HG03066 (cell line): Measurements from ENCODE around the gene TMED1.
"Not testable (repeated sequence)": the region's sequence is repeated elsewhere in the genome, so short reads cannot be mapped to it uniquely, and the experiment has no call there.

Experiments
- ATAC-seq: cut with Tn5 transposase; IDR thresholded peaks from one replicate; pipeline ENCODE4 v1.9.1; 2021; ENCODE audit warnings: low read depth; ENCODE audit not compliant: unreplicated experiment

Gene TMED1, protein sequence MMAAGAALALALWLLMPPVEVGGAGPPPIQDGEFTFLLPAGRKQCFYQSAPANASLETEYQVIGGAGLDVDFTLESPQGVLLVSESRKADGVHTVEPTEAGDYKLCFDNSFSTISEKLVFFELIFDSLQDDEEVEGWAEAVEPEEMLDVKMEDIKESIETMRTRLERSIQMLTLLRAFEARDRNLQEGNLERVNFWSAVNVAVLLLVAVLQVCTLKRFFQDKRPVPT

DNA sequence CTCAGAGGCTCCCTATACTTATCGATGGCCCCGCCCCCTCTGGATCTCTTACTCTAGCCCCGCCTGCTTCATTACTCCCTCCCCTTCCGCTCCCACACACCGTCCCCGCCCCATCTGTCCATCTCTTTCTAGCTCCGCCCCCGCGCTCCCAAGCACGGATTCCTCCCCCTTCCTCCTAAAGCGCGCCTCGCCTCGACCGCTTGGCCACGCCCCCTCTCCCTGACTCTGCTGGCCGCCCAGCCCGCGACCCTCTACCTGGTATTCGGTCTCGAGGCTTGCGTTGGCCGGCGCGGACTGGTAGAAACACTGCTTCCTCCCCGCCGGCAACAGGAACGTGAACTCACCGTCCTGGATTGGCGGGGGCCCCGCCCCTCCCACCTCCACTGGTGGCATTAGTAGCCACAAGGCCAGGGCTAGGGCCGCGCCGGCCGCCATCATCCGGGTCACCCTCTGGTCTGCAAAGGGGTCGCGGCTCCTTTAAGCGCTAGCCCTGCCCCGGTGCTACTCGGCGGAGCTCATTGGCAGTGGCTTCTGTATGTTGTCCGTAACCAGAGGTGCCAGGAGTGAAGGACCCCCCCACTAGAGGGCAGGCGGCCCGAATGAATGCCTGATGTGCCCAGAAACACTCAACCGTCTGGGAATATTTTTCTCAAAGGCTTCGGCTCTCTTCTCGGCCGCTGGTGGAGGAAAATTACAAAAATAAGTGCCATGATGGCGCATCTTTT, at the start of gene TMED1:
TMED1 (minus strand) TSS at position 459 of the 725 bp plus-strand sequence; CDS start at position 438, 21 bp downstream.
- ATAC-seq = peak; percentile 66

DNA sequence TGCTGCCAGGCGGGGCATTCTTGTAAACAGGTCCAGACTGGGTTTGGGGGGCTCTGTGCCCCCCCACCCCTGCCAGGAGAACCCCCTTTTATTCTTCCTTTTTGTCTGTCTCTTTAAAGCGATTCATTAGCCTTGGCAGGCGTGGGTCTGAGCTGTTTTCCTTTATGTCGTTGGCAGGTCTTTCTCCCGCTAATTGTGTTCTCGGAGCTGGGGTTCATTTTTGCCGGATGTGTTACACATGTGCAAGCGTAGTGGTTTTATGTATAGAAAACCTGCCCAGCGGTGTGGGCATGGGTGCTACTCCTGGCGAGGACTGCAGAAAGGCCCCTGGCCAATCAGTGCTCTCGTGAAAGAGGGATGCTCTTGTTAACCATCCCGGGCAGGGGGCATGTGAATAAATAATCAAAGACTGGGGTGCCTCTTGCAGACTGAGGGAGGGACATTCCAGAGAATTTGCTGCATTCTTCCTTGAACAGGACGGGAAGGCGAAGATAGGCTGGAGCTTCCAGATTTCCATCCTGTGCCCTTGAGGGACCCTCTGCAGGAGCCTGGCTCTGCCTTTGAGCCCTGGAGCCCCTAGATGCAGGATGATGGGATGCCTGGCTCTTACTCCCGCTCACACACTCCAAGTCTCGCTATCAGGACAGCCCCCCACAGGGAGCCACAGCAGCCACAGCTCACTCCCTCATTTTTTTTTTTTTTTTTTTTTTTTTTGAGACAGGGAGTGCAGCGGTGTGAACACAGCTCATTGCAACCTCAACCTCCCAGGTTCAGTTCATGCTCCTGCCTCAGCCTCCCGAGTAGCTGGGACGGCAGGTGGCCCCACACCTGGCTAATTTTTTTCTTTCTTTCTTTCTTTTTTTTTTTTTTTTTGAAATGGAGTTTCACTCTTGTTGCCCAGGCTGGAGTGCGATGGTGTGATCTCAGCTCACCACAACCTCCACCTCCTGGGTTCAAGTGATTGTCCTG, 49.5 kb upstream of the TMED1 start:
- no peak for ATAC-seq

DNA sequence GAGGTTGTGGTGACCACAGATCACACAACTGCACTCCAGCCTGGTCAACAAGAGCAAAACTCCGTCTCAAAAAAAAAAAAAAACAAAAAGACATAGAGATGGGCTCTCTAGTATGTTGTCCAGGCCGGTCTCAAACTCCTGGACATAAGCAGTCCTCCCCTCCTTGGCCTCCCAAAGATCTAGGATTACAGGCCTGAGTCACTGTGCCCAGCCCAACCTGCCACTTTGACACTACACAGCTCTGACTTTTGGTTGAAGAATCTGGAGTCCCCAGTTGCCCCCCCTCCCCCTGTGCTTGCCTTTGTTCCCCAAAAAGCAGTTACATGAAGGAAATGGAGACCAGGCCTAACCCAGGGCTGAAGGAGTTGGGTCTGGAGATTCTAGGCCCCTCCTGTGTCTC, 48.3 kb upstream of the TMED1 start:
- no peak for ATAC-seq

DNA sequence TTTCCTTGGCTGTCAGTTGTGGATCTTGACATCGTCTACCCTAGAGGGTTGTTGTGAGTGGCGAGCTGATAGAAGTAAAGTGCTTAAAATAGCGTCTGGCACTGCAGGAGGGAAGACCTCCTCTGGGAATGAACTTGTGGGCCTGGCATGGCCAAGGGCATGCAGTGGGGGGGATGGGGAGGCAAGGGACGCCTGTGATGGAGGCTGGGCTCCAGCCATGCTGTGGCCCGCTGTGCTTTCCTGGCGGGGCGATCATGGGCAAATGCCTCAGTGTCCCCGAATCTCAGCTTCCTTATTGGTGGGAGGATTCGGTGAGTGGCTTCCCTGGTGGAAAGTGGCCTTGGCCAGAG, 46.1 kb upstream of the TMED1 start:
- ATAC-seq = no peak

DNA sequence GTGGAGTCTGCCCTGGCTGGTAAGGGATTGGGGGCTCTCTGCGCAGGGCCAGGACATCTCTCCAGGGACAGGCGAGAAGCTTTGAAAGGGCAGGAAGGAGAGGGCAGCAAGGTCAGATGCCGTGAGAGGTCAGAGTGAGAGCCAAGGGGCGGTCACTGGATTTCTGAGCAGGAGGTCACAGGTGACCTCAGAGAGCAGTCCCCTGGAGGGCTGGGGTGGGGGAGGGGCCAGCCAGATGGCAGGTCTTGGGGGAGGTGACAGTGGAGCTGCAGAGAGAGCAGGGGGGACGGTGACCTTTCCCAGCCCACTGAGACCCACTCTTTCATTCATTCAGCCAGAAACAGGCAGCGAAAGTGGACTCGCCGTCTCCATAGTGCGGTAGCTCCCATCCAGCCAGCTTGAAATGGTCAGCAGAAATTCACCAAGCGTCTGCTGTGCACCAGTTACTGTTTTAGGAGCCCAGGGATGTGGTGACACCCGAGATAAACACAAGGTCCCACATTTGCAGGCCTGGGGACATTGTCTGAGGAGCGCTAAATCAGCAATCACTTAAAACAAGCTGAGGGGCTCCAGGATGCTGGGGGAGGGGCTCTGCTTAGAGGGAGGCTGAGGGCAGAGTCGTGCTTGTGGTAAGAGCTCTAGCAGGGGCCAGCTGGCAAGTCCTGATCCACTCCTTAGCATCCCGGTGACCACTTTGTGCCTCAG, 45.5 kb upstream of the TMED1 start:
- ATAC-seq = no peak

DNA sequence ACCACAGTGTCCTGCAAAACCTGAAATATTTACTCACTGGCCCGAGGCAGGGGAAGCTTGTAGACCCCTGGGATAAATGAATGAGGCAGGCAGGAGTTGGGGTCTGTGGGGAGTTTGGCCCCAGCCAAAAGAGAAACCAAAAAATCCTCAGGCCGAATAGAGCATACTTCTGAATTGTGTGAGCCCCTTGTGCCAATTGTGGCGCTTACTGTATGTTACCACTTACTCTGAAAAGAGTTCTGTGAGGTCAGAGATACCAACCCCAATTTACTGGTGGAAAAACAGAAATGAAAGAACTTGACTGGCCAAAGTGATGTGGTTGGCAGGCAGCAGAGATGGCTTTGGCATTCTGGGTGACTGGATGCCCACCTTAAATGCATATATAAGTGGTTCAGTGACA, 42.2 kb upstream of the TMED1 start:
- ATAC-seq = no peak

DNA sequence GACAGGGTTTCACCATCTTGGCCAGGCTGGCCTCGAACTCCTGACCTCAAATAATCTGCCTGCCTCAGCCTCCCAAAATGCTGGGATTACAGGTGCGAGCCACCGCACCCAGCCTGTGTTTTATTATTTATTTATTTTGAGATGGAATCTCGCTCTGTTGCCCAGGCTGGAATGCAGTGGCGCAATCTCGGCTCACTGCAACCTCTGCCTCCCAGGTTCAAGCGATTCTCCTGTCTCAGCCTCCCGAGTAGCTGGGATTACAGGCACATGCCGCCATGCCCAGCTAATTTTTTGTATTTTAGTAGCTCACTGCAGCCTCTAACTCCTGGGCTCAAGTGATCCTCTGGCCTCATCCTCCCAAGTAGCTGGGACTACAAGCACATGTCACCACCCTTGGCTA, 41.6 kb upstream of the TMED1 start:
- not testable (repeated sequence) for ATAC-seq

DNA sequence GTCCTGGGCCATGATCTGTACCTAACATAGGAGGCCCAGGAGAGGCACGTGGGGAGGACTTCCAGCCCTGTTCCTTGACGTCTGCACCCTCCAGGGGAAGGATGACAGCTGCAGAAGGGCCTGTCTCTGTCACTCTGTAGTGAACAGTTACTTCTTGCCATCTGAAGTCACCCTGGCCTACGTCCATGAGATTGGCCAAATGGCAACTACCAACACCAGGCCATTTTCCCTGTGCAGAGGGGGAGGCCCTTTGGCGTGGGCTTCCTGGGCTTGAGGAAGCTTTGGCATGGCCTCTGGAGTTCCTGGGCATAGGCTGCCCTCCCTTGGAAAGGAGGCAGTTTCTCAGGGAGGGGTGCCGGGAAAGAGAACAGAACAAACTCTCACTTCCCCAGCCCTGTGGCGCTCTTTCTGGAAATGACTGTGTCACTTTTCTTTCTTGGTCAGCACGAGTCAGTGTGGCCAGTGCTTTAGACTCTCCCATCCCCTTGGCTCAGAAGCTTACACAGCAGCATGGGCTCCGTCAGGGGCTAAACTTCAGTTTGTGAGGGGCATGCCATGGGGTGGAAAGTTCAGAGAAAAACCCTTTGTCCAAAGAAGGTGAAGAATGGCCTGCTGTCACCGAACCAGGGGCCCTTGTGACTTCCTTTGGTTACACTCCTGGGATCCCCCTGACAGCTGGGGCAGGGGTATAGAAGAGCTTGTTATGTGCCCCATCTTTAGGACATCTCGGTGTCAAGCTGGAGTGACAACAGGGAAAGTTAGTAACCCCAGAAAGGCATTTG, 40.6 kb upstream of the TMED1 start:
- ATAC-seq = peak; percentile 57

DNA sequence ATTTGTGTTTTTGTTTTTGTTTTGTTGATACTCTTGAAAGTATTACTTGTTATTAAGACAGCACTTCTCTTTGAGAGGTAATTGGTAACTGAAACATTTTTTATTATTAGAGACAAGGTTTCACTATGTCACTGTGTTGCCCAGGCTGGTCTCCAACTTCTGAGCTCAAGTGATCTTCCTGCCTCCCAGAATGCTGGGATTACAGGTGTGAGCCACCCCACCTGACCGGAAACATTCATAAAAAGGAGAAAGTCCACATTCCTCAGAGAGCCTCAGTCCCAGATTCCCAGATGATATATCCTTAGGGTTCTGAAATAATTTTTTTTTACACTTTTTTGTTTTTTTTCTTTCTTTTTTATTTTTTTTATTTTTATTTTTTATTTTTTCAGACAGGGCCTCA, 38.0 kb upstream of the TMED1 start:
- ATAC-seq = no peak

DNA sequence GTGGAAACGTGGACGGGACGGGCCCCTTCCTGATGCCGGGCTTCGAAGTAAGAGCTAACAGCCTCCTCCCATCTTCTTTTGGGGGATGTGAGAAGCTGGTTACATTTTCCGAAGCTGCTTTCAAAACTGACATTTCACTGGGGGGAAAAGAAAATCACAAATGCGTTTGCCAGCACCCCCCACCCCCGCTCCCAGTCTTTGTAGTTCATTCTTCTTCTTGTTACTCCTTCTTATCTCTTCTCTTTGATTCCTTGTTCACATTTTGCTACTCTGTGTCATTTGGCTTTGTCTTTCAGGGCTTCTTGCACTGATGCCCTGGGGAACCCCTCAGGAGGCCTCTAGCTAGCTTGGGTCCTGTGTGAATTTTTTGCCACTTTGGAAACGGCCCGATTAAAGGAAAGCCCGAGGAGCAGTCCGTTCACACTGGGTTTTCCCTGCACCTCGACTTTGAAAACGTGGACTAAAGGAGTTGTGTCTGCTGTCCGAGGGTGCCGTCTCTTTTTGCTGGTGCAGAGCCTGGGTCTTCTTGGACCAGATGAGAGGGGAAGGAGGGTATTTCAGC, 36.6 kb upstream of the TMED1 start:
- no peak for ATAC-seq

DNA sequence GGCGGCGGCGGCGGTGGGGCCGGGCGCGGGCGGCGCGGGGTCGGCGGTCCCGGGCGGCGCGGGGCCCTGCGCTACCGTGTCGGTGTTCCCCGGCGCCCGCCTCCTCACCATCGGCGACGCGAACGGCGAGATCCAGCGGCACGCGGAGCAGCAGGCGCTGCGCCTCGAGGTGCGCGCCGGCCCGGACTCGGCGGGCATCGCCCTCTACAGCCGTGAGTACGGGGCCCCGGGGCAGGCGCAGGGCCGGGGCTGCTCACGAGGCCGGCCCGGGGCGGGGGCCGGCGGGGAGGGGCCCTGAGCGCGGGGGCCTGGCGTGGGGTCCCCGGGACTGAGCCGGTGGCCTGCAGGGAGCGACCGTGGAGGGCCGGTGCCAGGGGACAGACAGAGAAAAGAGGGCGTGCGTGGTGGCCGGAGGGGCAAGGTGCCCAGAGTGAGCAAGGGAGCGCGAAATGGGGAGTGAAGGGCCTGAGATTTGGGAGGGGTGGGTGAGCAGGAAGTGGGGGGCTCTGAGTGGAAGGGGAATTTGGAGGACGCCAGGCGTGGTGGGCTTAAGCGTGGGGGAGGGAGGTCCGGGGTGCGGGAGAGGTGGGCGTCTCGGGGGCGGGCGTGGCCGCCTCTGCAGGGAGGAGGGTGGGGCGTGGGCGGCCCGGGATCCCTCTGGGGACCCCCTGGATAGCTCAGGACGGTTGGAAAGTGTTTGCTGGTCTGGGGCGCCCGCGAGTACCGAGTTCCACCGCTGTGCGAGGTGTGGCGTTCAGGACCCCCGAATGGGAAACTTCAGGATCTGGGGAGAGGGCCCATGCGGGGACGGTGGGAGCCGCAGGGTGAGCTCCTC, 35.9 kb upstream of the TMED1 start:
- ATAC-seq = no peak

DNA sequence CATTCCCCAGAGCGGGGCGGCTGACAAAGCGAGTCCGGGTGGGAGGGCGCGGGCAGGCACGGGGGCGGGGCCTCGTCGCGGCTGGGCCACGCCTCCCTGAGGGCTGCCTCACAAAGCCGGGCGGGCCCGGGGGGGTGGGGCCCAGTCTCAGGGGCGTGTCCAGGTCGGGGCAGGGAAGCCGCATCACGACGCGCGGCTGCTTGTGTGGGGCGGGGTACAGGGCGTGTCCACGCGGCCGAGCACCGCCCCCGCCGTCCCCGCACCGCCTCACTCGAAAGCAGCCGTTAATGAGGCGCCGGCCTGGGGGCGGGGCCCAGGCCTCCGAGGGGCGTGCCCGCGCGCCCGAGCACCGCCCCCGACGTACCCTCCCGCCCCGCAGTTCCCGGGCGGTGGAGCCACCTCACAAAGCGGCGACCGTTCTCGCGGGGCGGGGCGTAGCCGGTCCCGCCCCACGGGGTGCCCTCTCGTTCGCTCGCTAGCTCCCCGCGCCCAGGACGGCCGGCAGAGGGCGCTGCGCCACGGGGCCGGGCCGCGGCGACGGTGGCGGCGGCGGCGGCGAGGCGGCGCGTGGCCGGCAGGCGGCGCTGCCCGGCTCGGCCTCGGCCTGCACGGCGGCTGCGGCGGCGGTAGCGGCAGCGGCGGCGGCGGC, 35.1 kb upstream of the TMED1 start, which contains the start of gene CARM1:
CARM1 (plus strand) TSS at position 599 of the 649 bp plus-strand sequence. CDS start 150 bp downstream, outside the sequence.
- ATAC-seq = peak; percentile 67

DNA sequence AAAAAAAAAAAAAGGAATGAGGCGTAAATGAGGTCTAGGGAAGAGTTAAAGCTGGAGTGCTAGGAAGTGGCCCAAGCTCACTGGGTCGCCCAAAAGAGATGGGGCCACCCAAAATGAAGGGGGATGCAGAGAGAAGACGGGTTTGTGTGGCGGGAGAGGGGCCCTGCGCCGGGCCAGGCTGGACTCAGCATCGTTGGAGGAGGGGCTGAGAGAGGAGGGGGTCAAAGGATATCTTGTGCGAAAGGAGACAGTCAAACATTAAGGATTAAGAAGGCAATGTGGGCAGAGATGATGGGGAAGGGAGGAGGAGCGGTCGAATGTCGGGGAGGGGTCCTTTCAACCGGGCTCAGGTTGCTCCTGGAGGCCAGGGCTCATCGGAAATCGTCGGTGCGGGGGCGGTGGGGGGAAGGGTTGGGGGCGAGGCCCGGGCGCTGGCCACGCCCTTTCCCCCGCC, 34.5 kb upstream of the TMED1 start:
- no peak for ATAC-seq

DNA sequence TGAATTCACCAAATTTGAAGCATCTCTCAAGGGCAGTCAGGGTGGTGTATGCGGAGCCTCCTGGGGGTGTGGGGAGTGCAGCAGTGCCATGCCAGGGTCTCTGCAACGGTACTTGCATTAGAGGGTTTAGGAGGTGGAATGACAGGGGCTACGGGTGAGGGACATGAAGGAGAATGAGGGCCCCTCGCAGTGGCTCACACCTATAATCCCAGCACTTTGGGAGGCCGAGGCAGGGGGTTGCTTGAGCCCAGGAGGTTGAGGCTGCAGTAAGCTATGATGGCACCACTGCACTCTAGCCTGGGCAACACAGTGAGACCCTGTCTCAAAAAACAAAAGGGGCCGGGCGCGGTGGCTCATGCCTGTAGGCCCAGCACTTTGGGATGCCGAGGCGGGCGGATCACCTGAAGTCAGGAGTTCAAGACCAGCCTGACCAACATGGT, 33.9 kb upstream of the TMED1 start:
- not testable (repeated sequence) for ATAC-seq

DNA sequence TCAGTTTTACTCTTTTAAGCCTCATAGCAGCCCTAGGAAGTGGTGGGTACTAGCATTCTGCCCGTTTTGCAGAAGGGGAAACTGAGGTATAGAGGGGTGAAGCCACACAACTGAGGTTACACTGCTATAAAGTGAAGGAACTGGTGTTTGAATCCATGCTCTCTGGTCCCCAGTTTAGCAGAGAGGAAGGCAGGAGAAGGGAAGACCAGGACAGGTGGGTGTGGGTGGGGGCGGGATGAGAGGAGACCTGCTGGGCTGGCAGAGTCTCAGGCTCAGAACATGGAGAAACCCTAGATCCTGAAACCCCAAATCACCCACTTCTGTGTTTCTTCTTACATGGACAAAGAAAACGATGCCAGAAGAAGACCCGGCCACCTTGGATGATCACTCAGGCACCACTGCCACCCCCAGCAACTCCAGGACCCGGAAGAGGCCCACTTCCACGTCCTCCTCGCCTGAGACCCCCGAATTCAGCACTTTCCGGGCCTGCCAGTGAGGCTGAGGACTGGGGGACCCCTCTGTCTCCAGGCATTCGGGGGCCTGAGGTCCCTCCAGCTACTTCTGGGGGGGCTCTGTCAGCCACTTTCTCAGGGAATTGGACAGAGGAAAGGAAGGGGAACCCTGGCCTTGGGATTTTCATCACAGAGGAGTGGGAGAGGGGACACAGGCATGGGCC, 33.0 kb upstream of the TMED1 start:
- ATAC-seq = no peak

DNA sequence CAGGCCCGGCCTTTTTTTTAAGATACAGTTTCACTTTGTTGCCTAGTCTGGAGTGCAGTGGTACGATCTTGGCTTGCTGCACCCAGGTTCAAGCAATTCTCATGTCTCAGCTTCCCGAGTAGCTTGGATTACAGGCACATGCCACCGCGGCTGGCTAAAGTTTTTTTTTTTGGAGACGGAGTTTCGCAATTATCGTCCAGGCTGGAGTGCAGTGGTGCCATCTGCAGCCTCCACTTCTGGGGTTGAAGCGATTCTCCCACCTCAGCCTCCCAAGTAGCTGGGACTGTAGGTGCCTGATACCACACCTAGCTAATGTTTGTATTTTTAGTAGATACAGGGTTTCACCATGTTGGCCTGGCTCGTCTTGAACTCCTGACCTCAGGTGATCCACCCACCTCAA, 30.5 kb upstream of the TMED1 start:
- ATAC-seq = no peak

DNA sequence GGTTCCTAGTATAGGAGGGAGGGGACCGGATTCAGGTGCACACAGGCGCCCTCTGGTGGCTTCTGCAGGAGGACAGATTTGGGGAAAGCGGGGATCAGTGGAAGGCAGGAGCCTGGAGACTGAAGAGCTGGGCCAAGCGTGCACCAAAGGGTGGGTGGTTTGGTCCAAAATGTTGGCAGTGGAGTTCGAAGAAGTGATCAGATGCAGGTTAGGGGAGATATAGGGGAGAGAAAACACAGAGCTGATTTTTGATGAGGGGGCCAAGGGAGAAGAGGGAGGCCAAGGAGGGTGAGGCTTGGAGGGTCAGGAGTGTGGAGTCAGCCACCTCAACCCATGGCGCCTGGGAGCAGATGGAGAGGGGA, 28.5 kb upstream of the TMED1 start:
- ATAC-seq = no peak
